ENCODE results near the gene SLC24A5.

SLC24A5 gene

DNA sequence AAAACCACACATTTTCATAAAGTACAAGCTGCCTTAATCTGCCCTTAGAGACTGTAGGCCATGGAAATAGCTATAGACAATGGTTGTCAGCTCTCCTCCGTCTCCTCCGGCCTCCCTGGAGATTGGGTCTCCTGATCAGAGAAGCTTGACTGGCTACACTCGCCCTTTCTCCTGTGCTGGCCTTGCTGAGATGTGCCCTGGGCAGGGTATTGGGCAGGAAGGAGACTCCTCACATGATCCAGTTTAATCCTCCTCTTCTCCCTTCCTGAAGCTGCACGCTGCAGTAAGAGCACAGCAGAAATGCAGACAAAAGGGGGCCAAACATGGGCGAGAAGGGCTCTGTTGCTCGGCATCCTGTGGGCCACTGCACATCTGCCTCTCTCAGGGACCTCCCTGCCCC is at the start of gene SLC24A5:
SLC24A5 (plus strand) TSS at position 246 of the 400 bp plus-strand sequence; CDS start at position 301, 55 bp downstream.
- DNase-seq, result no peak

GRCh38 chr15:48072941-48073340 is 47.8 kb upstream of the SLC24A5 start:
- DNase-seq, result no peak

DNA sequence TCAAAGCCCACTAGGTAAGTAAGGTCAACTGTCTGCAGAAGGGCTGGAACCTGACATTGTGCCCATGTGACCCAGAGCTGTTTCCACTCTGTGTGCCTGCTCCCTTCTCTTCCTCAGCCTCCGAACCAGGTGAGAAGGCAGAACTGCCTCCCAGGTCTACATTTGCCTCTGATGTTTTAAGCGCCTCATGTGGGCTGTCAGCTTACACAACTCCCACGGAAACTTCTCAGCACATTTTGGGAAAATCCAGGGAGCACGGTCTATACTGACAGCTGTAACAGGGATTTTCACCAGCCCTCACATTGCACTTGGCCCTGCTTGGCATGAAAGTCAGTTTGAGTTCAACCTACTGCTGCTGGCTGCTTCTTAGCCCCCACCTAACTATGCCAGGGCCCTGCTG is 46.9 kb upstream of the SLC24A5 start:
- no peak for DNase-seq

DNA sequence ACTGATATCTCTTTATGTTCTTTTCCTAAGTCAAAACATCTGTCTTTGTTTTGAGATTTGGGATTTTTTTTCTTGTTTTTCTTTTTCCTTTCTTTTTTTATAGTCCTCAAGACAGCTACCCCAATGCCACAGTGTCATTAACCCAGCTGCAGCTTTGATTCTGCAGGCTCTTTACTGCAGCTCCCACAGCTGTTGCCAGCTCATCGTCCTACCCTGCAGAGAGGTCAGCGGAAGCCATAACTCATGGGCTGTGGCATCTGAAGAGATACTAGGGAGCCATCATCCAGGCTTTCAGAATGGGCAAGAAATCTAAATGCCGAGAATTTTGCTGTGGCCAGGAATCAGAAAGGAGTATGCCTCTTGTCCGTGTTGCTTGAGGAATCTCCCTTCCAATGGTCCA is 44.3 kb upstream of the SLC24A5 start:
- DNase-seq, result no peak

GRCh38 chr15:48077616-48078184 is 43.1 kb upstream of the SLC24A5 start:
- no peak for DNase-seq

- no peak for DNase-seq
Measured at GRCh38 chr15:48084759-48085590, 35.8 kb upstream of the SLC24A5 start.

GRCh38 chr15:48085591-48085930 is 35.2 kb upstream of the SLC24A5 start:
- DNase-seq, result no peak

GRCh38 chr15:48086133-48086532 is 34.7 kb upstream of the SLC24A5 start:
- DNase-seq, result no peak

- no peak for DNase-seq
Measured at GRCh38 chr15:48086576-48086975, 34.2 kb upstream of the SLC24A5 start.

- no peak for DNase-seq
Measured at GRCh38 chr15:48087844-48088243, 32.9 kb upstream of the SLC24A5 start.

- no peak for DNase-seq
Measured at GRCh38 chr15:48089702-48090101, 31.1 kb upstream of the SLC24A5 start.

DNA sequence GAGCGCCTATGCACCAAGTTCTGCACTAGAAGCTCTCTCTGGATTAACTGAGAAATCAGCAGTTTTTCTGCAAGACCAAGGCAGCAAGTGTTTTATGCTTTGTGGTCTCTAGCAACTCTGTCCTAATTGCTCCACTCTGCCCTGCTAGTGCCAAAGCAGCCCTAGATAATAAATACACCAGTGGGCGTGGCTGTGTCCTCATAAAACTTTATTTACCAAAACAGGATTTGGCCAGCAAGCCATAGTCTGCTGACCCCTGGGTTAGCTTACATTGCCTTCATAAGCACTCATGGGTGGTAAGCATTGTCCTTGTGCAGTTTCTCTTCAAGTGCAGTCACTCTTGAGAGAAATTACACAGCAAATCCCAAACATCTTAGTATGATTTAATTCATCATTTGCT is 30.7 kb upstream of the SLC24A5 start:
- DNase-seq, result no peak

DNA sequence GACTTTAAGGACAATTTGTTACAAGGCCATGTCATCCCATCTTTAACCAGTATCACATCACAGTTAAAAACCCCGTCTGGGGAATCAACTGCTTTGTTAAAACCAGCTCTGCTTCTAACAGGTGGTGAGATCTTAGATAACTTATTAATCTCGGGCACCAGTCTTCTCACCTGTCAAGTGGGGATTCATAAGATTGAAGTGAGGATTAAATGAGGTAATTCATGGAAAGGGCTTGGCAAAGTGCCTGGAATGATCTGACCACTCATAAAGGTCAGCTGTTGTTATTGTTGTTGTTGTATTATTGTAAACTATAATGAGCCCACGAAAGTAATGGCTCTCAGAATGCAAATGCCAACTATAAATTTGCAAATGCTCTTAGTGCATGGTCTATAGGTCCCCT is 30.1 kb upstream of the SLC24A5 start:
- DNase-seq, result no peak

- no peak for DNase-seq
Measured at GRCh38 chr15:48091522-48091921, 29.3 kb upstream of the SLC24A5 start.

GRCh38 chr15:48096355-48096786 is 24.4 kb upstream of the SLC24A5 start:
- no peak for DNase-seq

- no peak for DNase-seq
Measured at GRCh38 chr15:48096813-48097212, 24.0 kb upstream of the SLC24A5 start.

GRCh38 chr15:48097264-48097663 is 23.5 kb upstream of the SLC24A5 start:
- DNase-seq, result no peak

DNA sequence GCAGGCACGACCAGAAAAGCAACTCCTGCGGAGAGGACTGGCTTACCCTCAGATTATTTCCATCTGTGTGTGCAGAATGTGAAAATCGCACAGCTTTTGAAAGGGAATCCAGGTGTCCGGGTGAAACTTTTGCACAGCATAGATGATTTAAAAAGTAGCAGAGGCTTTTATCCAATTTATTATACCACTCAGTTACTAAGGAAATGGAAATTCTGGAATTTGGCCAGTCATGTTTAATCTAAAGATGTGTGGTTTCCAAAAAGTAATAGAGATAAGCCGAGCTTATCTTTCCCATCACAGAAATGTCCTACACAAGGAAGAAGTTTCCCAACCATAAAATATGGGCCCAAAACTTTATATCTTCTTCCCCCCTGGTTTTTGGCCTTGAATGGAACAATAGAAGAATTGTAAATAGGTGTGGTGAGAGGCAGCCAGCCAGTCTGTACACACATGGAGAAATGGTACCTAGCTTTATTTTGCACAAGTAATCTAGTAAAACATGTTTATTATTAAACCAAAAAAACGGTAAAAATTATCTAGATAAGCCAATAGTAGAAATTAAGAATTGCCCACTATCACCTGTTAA is 19.3 kb upstream of the SLC24A5 start:
- no peak for DNase-seq

DNA sequence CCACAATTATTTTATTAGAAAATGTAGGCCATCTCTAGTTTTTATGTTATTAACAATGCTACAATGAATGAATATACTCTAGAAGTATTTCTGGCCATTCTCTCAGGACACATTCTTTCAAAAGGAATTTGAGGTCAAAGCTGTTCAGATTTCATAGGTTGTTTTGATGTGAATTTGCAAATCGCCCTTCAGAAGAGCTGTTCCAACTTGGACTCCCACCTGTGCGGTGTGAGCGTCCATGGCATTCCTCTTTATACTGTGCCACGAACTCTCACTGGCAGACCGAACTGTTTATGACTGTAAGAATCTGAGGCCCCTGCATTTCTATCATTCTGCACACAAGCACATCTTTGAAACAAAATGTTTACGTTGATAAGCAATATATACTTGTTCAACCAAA is 18.6 kb upstream of the SLC24A5 start:
- no peak for DNase-seq

DNA sequence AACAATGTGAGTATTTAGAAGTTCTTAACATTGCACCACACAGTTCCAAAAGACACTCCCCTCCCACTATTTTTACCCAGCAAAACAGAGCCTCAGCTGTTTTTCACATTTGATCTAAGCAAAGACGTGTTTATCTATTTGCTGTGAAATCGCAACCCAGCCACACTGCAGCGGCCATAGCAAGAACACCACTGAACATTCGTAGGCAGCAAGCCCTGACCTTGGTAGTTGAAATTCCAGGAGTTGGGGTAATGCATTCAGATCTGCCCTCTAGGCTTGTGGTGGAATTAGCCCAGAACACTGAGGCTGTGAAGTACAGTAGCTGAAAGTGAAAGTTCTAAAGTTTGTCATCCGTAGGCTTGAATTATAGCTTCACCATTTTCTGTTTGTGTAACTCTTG is 17.1 kb upstream of the SLC24A5 start:
- DNase-seq, result no peak

GRCh38 chr15:48105936-48106335 is 14.9 kb upstream of the SLC24A5 start:
- no peak for DNase-seq

GRCh38 chr15:48109212-48109611 is 11.6 kb upstream of the SLC24A5 start:
- DNase-seq, result no peak

DNA sequence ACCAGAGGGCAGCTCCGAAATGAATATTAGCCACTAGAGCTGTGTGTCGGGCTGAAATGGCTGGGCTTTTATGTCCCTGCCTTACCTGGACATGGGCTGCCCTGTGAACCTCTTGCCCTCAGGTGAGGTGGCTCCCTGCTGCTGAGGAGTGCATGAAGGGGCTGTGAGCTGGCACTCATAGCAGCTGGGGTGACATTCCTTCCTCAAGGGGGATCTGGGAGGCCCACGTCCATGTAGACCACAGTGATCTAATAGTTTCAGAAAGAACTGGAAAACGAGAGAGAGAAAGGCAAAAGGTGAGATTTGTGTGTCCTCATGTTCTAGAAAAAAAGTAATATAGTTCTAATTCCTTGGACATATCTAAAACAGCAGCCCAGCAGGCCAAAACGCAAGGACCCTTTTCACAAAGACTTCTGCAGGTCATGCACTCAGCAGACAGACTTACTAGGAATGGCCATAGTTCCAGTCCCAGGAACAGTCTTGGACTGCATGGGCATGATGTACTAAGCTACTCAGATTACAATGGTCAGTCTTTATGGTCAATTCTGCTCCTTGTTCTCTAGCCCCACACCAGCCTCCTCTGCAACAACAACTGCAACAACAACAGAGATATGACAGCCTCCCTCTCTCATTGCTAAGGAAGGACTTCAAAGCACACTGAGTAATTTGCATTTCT is 10.8 kb upstream of the SLC24A5 start:
- no peak for DNase-seq

- no peak for DNase-seq
Measured at GRCh38 chr15:48112242-48112641, 8.5 kb upstream of the SLC24A5 start.

Data from hippocampal formation (tissue), 2 donors.